ENCODE data around the gene PCDHGC3. TPM values are rescaled to one million over a fixed set of nuclear protein-coding genes. Genes with fewer than 3 reads are reported as not detected.

Gene PCDHGC3
- total and polyA plus RNA-seq, 2 of the 8 experiments (the other 6 are each of a cell fraction or from before 2014, with no cell fraction given) = 4.7 to 18.6 TPM

DNA sequence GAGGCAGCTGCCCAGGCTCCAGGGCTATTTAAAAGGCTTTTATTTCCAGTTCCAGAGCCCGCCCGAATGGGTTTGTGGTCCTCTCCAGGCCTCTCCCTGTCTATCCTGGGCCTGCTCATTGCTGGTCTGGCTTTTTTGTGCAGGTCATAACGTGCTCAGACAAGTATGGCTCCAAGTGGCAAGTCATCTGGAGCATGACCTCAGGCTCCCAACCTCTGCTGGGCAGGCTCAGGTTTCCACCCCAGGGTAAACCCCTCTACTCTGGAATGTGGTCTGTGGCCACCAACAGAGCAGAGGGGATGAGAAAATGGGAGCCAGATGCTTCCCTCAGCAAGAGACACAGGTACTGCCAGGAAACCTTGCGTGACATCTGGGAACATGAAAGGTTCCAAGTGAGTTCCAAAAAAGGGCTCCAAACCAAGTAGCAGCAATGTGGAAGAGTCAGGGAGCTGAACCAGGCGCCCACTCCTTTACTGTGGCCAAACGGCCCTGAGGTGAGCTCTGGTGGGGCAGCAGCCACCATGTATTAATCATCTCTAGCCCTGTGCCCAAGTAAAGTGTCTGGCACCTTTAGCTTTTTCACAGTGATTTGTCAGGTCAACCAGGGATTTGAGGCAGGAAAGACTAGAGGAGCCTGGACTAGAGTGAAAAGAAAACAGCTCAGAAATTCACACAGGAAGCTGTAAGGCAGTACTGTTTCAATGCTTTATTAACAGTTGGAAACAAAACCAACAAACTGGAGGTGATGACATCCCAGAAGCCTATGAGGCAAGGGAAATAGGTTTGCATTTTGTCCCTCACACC lies 38.8 kb downstream of the PCDHGC3 start (continued):
- TF ChIP-seq, protein P1, sequence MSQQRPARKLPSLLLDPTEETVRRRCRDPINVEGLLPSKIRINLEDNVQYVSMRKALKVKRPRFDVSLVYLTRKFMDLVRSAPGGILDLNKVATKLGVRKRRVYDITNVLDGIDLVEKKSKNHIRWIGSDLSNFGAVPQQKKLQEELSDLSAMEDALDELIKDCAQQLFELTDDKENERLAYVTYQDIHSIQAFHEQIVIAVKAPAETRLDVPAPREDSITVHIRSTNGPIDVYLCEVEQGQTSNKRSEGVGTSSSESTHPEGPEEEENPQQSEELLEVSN (IDR thresholded peaks at IDR 0.05) = no peak
- TF ChIP-seq GTF2F1 (IDR thresholded peaks at IDR 0.05; ENCODE audit: borderline replicate concordance, low read depth, low read length) = no peak
- TF ChIP-seq YY1 (IDR thresholded peaks at IDR 0.05; ENCODE audit: low read depth, low read length) = peak; percentile 78
- 0 out of 2 replicates have a peak, but pooled peaks have one; percentile 15 for TF ChIP-seq JUND (IDR thresholded peaks at IDR 0.05; ENCODE audit: low read length)
- TF ChIP-seq POLR2AphosphoS5 (IDR thresholded peaks at IDR 0.05; ENCODE audit: low read depth, low read length) = peak; percentile 60
- TF ChIP-seq EZH2 (IDR thresholded peaks at IDR 0.05; ENCODE audit: low read depth, low read length, severe bottlenecking) = no peak
- TF ChIP-seq SIN3A (conservative IDR thresholded peaks at IDR 0.05 in 1 of 2, IDR thresholded peaks at IDR 0.05 in 1 of 2; ENCODE audit: low read depth in 1 of 2, low read length in 2 of 2) = peak in 1 of 2 experiments; percentile 15; a peak in 1 of 4 replicates
- TF ChIP-seq KDM5A (IDR thresholded peaks at IDR 0.05; ENCODE audit: low read length) = no peak
- peak; percentile 82 for TF ChIP-seq ASH2L (IDR thresholded peaks at IDR 0.05; ENCODE audit: low read length)
- TF ChIP-seq EGR1 (IDR thresholded peaks at IDR 0.05; ENCODE audit: borderline replicate concordance, low read depth, low read length) = peak; percentile 44; the same call in 1 of the 2 replicates
- TF ChIP-seq POLR2A (IDR thresholded peaks at IDR 0.05; ENCODE audit: control extremely low read depth in 1 of 2, low read depth in 2 of 2, low read length in 2 of 2) = peak in 1 of 2 experiments; percentile 80; a peak in 2 of 3 replicates
- peak; percentile 50 for TF ChIP-seq TAF7 (optimal IDR thresholded peaks at IDR 0.05; ENCODE audit: borderline replicate concordance, low read depth, low read length)
- TF ChIP-seq EP300 (IDR thresholded peaks at IDR 0.05; ENCODE audit: borderline replicate concordance in 1 of 2, low read depth in 2 of 2, low read length in 2 of 2) = peak in 1 of 2 experiments; percentile 72; a peak in 1 of 3 replicates
- no peak for TF ChIP-seq PHF8 (conservative IDR thresholded peaks at IDR 0.05; ENCODE audit: low read depth, low read length)
- no peak for TF ChIP-seq ZNF274 (IDR thresholded peaks at IDR 0.05; ENCODE audit: borderline replicate concordance, extremely low read depth, low read length)
- no peak for TF ChIP-seq CBX8 (IDR thresholded peaks at IDR 0.05; ENCODE audit: borderline replicate concordance, low read depth, low read length)
- no peak for TF ChIP-seq CREB1 (IDR thresholded peaks at IDR 0.05)
- TF ChIP-seq, protein P2, sequence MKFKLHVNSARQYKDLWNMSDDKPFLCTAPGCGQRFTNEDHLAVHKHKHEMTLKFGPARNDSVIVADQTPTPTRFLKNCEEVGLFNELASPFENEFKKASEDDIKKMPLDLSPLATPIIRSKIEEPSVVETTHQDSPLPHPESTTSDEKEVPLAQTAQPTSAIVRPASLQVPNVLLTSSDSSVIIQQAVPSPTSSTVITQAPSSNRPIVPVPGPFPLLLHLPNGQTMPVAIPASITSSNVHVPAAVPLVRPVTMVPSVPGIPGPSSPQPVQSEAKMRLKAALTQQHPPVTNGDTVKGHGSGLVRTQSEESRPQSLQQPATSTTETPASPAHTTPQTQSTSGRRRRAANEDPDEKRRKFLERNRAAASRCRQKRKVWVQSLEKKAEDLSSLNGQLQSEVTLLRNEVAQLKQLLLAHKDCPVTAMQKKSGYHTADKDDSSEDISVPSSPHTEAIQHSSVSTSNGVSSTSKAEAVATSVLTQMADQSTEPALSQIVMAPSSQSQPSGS (IDR thresholded peaks at IDR 0.05; ENCODE audit: low read length) = 0 out of 2 replicates have a peak, but pooled peaks have one; percentile 14
- TF ChIP-seq, protein P3, sequence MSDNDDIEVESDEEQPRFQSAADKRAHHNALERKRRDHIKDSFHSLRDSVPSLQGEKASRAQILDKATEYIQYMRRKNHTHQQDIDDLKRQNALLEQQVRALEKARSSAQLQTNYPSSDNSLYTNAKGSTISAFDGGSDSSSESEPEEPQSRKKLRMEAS (IDR thresholded peaks at IDR 0.05) = no peak
